Spleen (tissue), 7 donors: ENCODE results near the gene GON4L.

Experiments used
- POLR2A ChIP-seq, 3 donors: fragments of 450-650 bp; IDR thresholded peaks; one replicate each; pipeline ENCODE4 v1.5.1; 2017; ENCODE audit warnings: antibody characterized with exemption in 3 of 3, mild to moderate bottlenecking in 1 of 3
- POLR2AphosphoS5 ChIP-seq, 3 donors: sonication (generic); formaldehyde crosslinking; IDR thresholded peaks; one replicate each; pipeline ENCODE4 v1.5.1; 2017; ENCODE audit warnings: antibody characterized with exemption in 3 of 3
- TF ChIP-seq, protein P1 (sequence below), 11 experiments: fragments of 200-600 bp in 7 of 11; fragments of 450-650 bp in 4 of 11; sonication (generic) in 4 of 11; IDR thresholded peaks in 8 of 11; conservative IDR thresholded peaks in 3 of 11; 1 replicate in 7 of 11; 2 replicates in 4 of 11; pipeline versions ENCODE4 v1.4.0 to v1.8.0; 2016 to 2021; ENCODE audit warnings: antibody characterized with exemption in 11 of 11, inconsistent platforms in 4 of 11, mild to moderate bottlenecking in 1 of 11
- donor health status: DM: no; HTN: no; CAD: no; lungs with moderate emphysema.
- donor health status: DM: no; HTN: no; CAD: no.
- donor health status: DM: no; HTN: no; CAD: no.

DNA sequence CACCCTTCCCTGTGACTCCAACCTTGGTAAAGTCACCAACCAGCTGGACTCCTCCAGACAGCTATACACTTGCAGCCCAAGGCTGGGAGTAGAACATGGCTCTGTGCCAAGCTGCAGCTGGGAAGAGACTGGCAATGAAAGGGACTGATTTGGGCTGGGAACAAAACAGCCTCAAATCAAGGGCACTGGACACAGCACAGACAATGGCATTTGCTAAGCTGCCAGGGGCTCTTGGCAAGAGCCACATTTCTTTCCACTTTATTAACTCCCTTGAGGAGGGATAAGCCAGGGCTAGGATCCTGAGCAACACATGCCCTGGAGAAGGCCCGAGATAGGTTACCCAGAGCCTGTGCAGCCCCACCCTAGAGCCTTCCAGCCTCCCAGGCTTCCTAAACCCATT lies 14.4 kb upstream of the GON4L start:
- TF ChIP-seq, protein P1, sequence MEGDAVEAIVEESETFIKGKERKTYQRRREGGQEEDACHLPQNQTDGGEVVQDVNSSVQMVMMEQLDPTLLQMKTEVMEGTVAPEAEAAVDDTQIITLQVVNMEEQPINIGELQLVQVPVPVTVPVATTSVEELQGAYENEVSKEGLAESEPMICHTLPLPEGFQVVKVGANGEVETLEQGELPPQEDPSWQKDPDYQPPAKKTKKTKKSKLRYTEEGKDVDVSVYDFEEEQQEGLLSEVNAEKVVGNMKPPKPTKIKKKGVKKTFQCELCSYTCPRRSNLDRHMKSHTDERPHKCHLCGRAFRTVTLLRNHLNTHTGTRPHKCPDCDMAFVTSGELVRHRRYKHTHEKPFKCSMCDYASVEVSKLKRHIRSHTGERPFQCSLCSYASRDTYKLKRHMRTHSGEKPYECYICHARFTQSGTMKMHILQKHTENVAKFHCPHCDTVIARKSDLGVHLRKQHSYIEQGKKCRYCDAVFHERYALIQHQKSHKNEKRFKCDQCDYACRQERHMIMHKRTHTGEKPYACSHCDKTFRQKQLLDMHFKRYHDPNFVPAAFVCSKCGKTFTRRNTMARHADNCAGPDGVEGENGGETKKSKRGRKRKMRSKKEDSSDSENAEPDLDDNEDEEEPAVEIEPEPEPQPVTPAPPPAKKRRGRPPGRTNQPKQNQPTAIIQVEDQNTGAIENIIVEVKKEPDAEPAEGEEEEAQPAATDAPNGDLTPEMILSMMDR (IDR thresholded peaks at IDR 0.05 in 8 of 11, conservative IDR thresholded peaks at IDR 0.05 in 3 of 11): no peak
- TF ChIP-seq POLR2A (IDR thresholded peaks at IDR 0.05) (no peak), POLR2AphosphoS5 (IDR thresholded peaks at IDR 0.05) (peak in 2 of 3 donors; percentile 46 to 61)
